Measurements from ENCODE around the gene DIS3L2.

The DIS3L2 gene

GRCh38 chr2:232242316-232242715, 280.8 kb downstream of the DIS3L2 start:
- no peaks in the 10 kb centered on the region for H3K4me1 ChIP-seq (ENCODE audit: control insufficient read depth, insufficient read depth, low read length, poor library complexity, severe bottlenecking)
- H3K36me3 ChIP-seq (ENCODE audit: control insufficient read depth, insufficient read depth, low read length): no peaks in the 10 kb centered on the region
- WGBS, 2 experiments (ENCODE audit: insufficient coverage in 2 of 2): 90 to 93% methylated on average over 2 of the region's 2 CpGs
- no peak overlapping the region for H3K27ac ChIP-seq (ENCODE audit: low read depth, low read length, severe bottlenecking)
- no peaks in the 10 kb centered on the region for H3K9me3 ChIP-seq (ENCODE audit: control insufficient read depth, low read length)
- H3K4me3 ChIP-seq (ENCODE audit: extremely low read depth, insufficient read depth, low read length, poor library complexity, severe bottlenecking): no peak overlapping the region

DNA sequence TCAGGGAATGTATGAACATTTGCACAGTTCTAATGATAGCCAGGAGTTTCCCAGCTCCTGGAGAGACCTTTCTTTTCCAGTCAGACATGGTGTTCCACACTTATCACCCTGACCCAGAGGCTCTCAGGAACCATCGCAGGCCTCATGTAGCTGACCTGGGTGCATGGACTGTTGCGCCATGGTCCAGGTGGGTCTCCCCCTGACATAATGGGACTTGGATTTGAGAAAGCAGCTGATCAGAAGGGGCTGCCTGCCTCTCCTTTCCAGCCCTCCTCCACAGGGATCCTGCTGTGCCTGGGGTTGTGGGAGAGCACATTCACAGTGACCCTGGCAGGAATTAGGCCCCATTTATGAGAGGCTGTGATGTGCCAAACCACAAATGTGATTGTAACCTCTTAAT, 283.6 kb downstream of the DIS3L2 start:
- H3K9me3 ChIP-seq (ENCODE audit: control insufficient read depth, low read length): no peaks in the 10 kb centered on the region
- H3K4me1 ChIP-seq (ENCODE audit: control insufficient read depth, insufficient read depth, low read length, poor library complexity, severe bottlenecking): no peaks in the 10 kb centered on the region
- peaks cover 5% of the 10 kb centered on the region for H3K36me3 ChIP-seq (ENCODE audit: control insufficient read depth, insufficient read depth, low read length)
- H3K4me3 ChIP-seq (ENCODE audit: extremely low read depth, insufficient read depth, low read length, poor library complexity, severe bottlenecking): no peak overlapping the region
- 100% methylated on average over 1 of the region's 2 CpGs; no CpG with 5 or more reads in 1 of the 2 experiments for WGBS, 2 experiments (ENCODE audit: insufficient coverage in 2 of 2)
- no peak overlapping the region for H3K27ac ChIP-seq (ENCODE audit: low read depth, low read length, severe bottlenecking)

DNA sequence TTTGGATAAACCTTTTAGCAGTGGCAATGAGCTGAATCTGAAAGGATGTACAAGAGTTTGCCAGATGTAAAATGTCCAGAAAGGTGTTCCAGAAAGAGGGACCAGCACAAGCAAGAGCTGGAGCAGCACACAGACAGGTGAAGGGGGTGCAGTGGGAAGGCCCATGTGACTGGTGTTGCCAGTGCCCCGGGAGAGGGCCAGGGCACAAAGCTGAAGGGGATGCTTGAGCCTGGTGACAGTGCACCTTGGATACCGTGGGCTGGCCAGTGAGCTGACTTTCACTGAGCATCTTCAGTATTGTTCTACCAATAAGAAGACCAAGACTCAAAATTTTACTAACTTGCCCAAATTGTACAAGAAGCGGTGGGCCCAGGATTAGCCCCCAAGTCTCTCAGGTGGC, 284.7 kb downstream of the DIS3L2 start:
- peaks cover 5% of the 10 kb centered on the region for H3K36me3 ChIP-seq (ENCODE audit: control insufficient read depth, insufficient read depth, low read length)
- no peaks in the 10 kb centered on the region for H3K4me1 ChIP-seq (ENCODE audit: control insufficient read depth, insufficient read depth, low read length, poor library complexity, severe bottlenecking)
- WGBS, 2 experiments (ENCODE audit: insufficient coverage in 2 of 2): 87 to 94% methylated on average over 2 of the region's 3 CpGs
- no peaks in the 10 kb centered on the region for H3K9me3 ChIP-seq (ENCODE audit: control insufficient read depth, low read length)
- no peak overlapping the region for H3K27ac ChIP-seq (ENCODE audit: low read depth, low read length, severe bottlenecking)
- no peak overlapping the region for H3K4me3 ChIP-seq (ENCODE audit: extremely low read depth, insufficient read depth, low read length, poor library complexity, severe bottlenecking)

DNA sequence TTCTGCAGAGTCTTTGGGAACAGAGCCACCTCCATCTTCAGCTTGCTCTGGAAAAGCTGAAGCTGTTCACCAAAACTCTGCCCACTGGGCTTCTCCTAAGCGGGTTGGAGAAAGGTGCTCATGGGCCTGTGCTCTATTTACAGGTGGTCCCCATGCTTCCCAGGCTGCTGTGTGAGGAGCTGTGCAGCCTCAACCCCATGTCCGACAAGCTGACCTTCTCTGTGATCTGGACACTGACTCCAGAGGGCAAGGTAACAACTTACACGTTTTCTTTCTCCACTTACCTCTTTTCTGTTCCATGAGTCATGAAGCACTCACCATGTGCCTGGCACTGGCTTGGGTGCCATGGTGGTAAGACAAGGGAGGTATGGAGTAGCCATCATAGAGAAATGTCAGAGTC, 287.6 kb downstream of the DIS3L2 start:
- Histone ChIP-seq H3K4me1 (ENCODE audit: control insufficient read depth, insufficient read depth, low read length, poor library complexity, severe bottlenecking) (no peaks in the 10 kb centered on the region), H3K36me3 (ENCODE audit: control insufficient read depth, insufficient read depth, low read length) (peaks cover 5% of the 10 kb centered on the region), H3K9me3 (ENCODE audit: control insufficient read depth, low read length) (no peaks in the 10 kb centered on the region), H3K4me3 (ENCODE audit: extremely low read depth, insufficient read depth, low read length, poor library complexity, severe bottlenecking) (no peak overlapping the region), H3K27ac (ENCODE audit: low read depth, low read length, severe bottlenecking) (no peak overlapping the region)
- WGBS, 2 experiments (ENCODE audit: insufficient coverage in 2 of 2): 83 to 97% methylated on average over 2 to 3 of the region's 3 CpGs

DNA sequence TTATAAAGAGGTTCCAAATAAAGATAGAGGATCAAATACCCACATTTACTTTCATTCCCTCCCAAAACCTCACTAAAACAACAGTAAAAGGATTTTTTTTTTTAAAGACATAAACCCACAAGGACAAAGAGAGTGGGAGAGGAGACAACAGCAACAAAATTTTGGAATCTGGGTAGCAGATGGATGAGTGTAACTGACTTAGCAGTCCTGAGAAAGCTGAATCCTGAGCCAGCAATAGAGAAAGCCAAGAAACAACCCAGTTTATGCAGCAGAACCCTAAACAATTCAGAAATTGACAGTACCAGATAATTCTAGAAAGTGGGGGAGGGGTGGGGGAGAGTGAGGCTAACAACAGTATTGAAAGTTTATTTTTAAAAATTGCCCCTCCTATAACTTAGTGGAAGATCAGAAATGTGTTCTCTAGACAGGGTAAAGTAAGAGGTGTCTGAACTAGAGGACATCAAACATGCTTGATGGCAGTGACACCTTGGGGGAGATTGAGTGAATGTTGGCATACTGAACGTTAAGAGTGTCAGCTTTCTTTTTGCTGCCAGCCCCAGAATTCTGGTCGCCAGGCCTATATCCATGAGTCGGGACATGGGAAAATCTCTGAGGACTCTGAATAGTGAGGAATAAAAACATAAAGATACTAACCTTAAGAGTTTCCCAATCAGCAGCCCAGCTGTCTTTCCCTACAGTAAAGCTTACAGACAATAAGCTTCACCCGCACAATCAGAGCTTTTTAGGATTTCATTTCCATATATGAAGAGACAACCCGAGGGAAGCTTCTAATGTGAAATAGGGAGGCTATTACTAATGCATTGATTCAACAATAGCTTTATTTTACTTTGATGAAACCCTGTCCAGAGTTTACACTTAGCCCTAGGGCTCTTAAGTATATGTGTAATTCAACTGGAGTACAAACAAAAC, 289.0 kb downstream of the DIS3L2 start:
- 76 to 88% methylated on average over 1 to 3 of the region's 5 CpGs for WGBS, 2 experiments (ENCODE audit: insufficient coverage in 2 of 2)
- H3K27ac ChIP-seq (ENCODE audit: low read depth, low read length, severe bottlenecking): no peak overlapping the region
- no peak overlapping the region for H3K4me3 ChIP-seq (ENCODE audit: extremely low read depth, insufficient read depth, low read length, poor library complexity, severe bottlenecking)
- no peaks in the 10 kb centered on the region for H3K4me1 ChIP-seq (ENCODE audit: control insufficient read depth, insufficient read depth, low read length, poor library complexity, severe bottlenecking)
- H3K36me3 ChIP-seq (ENCODE audit: control insufficient read depth, insufficient read depth, low read length): peaks cover 5% of the 10 kb centered on the region
- H3K9me3 ChIP-seq (ENCODE audit: control insufficient read depth, low read length): no peaks in the 10 kb centered on the region

DNA sequence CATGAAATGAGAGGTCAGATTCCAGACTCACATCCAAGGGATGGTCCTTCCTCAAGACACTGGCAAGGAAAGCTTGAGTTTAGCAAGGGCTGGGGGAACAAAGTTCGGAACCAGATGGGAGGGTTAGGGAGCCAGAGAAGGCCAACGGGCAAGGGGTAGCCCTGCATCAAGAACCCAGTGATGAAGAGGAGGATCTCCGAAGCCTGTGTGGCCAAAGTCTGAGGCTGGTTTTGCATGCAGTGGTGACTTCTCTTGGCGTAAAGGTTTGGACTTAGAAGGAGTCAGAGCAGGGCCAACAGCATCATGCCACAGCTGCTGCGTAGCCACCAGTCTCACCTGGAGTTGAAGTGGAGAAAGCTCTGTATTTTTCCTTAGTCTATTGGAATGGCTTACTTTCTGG, 293.5 kb downstream of the DIS3L2 start:
- peaks cover 13% of the 10 kb centered on the region for H3K4me1 ChIP-seq (ENCODE audit: control insufficient read depth, insufficient read depth, low read length, poor library complexity, severe bottlenecking)
- WGBS, 2 experiments (ENCODE audit: insufficient coverage in 2 of 2): 89 to 96% methylated on average over 4 to 5 of the region's 5 CpGs
- H3K36me3 ChIP-seq (ENCODE audit: control insufficient read depth, insufficient read depth, low read length): no peaks in the 10 kb centered on the region

DNA sequence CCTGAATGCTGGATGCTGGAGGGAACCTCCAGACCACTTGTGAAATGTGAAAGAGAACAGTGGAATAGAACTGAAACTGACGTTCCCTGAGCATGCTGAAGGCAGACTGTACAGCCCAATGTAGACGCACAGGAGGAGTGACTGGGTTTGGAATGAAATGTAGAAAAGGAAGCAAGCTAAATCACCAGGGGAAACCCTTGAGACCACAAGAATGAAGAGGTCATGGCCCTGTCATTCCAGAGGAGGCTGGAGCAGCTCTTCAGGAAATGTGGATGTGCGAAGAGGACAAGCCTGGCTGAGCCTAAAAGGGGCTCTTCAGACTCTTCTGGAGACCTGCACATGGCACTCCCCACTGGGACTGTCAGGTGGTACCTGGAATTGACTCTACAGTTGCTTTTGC, 298.6 kb downstream of the DIS3L2 start:
- 68 to 75% methylated on average over 3 of the region's 3 CpGs for WGBS, 2 experiments (ENCODE audit: insufficient coverage in 2 of 2)
- Histone ChIP-seq H3K27ac (ENCODE audit: low read depth, low read length, severe bottlenecking) (peak overlapping the region; percentile 78), H3K4me1 (ENCODE audit: control insufficient read depth, insufficient read depth, low read length, poor library complexity, severe bottlenecking) (peaks cover 28% of the 10 kb centered on the region), H3K4me3 (ENCODE audit: extremely low read depth, insufficient read depth, low read length, poor library complexity, severe bottlenecking) (no peak overlapping the region), H3K9me3 (ENCODE audit: control insufficient read depth, low read length) (no peaks in the 10 kb centered on the region), H3K36me3 (ENCODE audit: control insufficient read depth, insufficient read depth, low read length) (peaks cover 18% of the 10 kb centered on the region)

More for the DNA sequence above, 293.5 kb downstream of the DIS3L2 start:
- H3K4me3 ChIP-seq (ENCODE audit: extremely low read depth, insufficient read depth, low read length, poor library complexity, severe bottlenecking): no peak overlapping the region
- H3K9me3 ChIP-seq (ENCODE audit: control insufficient read depth, low read length): no peaks in the 10 kb centered on the region
- no peak overlapping the region for H3K27ac ChIP-seq (ENCODE audit: low read depth, low read length, severe bottlenecking)

DNA sequence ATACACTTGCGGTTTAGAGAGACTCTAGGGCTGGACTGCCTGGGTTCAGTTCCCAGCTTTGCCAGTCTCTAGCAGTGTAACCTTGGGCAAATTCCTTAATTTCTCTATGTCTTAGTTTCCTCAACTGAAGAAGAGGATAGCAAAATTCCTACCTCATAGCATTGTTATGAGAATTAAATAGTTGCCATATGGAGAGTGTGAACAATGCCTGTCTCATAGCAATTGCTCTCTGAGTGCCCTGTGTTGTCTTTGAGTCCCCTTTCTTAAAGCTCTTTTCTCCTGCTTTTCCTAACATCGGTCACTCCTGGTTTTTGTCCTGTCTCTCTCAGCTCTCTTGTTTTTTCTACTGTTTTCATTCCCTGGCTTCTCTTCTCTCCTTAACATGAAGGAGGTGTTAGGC, 300.3 kb downstream of the DIS3L2 start:
- Histone ChIP-seq H3K27ac (ENCODE audit: low read depth, low read length, severe bottlenecking) (no peak overlapping the region), H3K9me3 (ENCODE audit: control insufficient read depth, low read length) (no peaks in the 10 kb centered on the region), H3K4me3 (ENCODE audit: extremely low read depth, insufficient read depth, low read length, poor library complexity, severe bottlenecking) (no peak overlapping the region), H3K4me1 (ENCODE audit: control insufficient read depth, insufficient read depth, low read length, poor library complexity, severe bottlenecking) (peaks cover 28% of the 10 kb centered on the region), H3K36me3 (ENCODE audit: control insufficient read depth, insufficient read depth, low read length) (peaks cover 18% of the 10 kb centered on the region)
- 92 to 100% methylated on average over 2 of the region's 2 CpGs for WGBS, 2 experiments (ENCODE audit: insufficient coverage in 2 of 2)

DNA sequence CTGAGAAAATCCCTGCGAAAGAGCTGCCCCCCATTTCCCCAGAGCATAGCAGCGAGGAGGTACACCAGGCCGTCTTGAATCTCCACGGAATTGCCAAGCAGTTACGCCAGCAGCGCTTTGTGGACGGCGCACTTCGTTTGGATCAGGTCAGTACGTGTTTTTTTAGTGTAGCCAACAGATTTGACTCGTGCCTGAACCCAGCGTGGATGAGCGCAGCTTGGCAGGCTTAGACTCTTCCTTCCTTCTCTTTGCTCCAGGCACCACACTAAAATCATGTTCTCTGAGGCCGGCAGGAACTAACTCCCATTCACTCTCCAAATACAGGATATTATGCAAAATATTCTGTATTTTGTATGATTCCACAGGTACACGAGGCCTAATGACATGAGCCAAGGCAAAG, 301.8 kb downstream of the DIS3L2 start:
- H3K4me1 ChIP-seq (ENCODE audit: control insufficient read depth, insufficient read depth, low read length, poor library complexity, severe bottlenecking): peaks cover 28% of the 10 kb centered on the region
- H3K27ac ChIP-seq (ENCODE audit: low read depth, low read length, severe bottlenecking): no peak overlapping the region
- no peaks in the 10 kb centered on the region for H3K9me3 ChIP-seq (ENCODE audit: control insufficient read depth, low read length)
- WGBS, 2 experiments (ENCODE audit: insufficient coverage in 2 of 2): 94 to 96% methylated on average over 13 to 14 of the region's 15 CpGs
- H3K36me3 ChIP-seq (ENCODE audit: control insufficient read depth, insufficient read depth, low read length): peaks cover 18% of the 10 kb centered on the region
- no peak overlapping the region for H3K4me3 ChIP-seq (ENCODE audit: extremely low read depth, insufficient read depth, low read length, poor library complexity, severe bottlenecking)

DNA sequence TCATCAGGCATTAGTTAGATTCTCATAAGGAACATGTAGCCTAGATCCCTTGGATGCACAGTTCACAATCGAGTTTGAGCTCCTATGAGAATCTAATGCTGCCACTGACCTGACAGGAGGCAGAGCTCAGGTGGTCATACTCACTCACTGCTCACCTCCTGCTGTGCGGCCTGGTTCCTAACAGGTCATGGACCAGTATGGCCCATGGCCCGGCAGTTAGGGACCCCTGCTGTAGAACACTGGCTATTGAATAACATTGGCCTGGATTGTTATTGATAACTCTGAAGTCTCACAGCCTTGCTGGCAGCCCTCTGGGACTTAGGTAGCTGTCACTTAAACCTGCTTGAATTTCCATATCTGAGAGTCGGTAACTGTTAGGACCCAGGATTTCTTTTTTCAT, 302.6 kb downstream of the DIS3L2 start:
- H3K4me3 ChIP-seq (ENCODE audit: extremely low read depth, insufficient read depth, low read length, poor library complexity, severe bottlenecking): no peak overlapping the region
- H3K4me1 ChIP-seq (ENCODE audit: control insufficient read depth, insufficient read depth, low read length, poor library complexity, severe bottlenecking): peaks cover 24% of the 10 kb centered on the region
- H3K36me3 ChIP-seq (ENCODE audit: control insufficient read depth, insufficient read depth, low read length): peaks cover 18% of the 10 kb centered on the region
- H3K27ac ChIP-seq (ENCODE audit: low read depth, low read length, severe bottlenecking): no peak overlapping the region
- 100% methylated on average over 2 of the region's 4 CpGs for WGBS, 2 experiments (ENCODE audit: insufficient coverage in 2 of 2)
- H3K9me3 ChIP-seq (ENCODE audit: control insufficient read depth, low read length): no peaks in the 10 kb centered on the region

DNA sequence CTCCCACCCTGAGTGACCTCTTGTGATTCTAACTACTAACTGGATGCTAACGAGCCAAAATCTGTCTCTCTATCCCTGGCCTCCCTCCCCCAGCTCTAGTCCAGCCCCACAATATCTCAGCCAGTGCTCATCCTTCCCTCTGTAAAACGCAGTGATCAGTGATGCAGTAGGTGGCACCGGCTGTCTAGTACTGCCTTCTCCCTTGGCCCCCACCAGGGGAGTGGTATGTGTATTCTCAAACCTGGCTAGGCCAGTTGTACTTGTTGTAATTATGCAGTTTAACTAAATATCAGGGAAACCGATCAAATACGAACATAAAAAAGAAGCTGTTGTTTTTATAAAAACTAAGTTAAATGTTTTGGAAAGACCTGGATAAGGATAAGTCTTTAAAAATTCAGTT, 303.8 kb downstream of the DIS3L2 start:
- Histone ChIP-seq H3K36me3 (ENCODE audit: control insufficient read depth, insufficient read depth, low read length) (peaks cover 18% of the 10 kb centered on the region), H3K4me3 (ENCODE audit: extremely low read depth, insufficient read depth, low read length, poor library complexity, severe bottlenecking) (no peak overlapping the region), H3K4me1 (ENCODE audit: control insufficient read depth, insufficient read depth, low read length, poor library complexity, severe bottlenecking) (peaks cover 13% of the 10 kb centered on the region), H3K9me3 (ENCODE audit: control insufficient read depth, low read length) (no peaks in the 10 kb centered on the region), H3K27ac (ENCODE audit: low read depth, low read length, severe bottlenecking) (no peak overlapping the region)
- WGBS, 2 experiments (ENCODE audit: insufficient coverage in 2 of 2): 87 to 90% methylated on average over 3 to 5 of the region's 5 CpGs
